Thoracic aorta endothelial cell (primary cell): ENCODE data around the gene C9orf85. TPM values are rescaled to one million over a fixed set of nuclear protein-coding genes. Genes with fewer than 3 reads are reported as not detected.

Source experiments
- small RNA-seq: library from RNA; depleted of rRNA; stranded (forward); fragments of <200 nt; gene quantifications from one replicate; pipeline ENCODE3, GENCODE V24; 2012
- total RNA-seq: library from RNA; depleted of rRNA; stranded (reverse); fragments of >200 nt; gene quantifications from 2 replicates; pipeline ENCODE4 v1.2.3, GENCODE V29; 2012

C9orf85 gene
- 14.1 and 16.0 TPM in 2 replicates for total RNA-seq

DNA sequence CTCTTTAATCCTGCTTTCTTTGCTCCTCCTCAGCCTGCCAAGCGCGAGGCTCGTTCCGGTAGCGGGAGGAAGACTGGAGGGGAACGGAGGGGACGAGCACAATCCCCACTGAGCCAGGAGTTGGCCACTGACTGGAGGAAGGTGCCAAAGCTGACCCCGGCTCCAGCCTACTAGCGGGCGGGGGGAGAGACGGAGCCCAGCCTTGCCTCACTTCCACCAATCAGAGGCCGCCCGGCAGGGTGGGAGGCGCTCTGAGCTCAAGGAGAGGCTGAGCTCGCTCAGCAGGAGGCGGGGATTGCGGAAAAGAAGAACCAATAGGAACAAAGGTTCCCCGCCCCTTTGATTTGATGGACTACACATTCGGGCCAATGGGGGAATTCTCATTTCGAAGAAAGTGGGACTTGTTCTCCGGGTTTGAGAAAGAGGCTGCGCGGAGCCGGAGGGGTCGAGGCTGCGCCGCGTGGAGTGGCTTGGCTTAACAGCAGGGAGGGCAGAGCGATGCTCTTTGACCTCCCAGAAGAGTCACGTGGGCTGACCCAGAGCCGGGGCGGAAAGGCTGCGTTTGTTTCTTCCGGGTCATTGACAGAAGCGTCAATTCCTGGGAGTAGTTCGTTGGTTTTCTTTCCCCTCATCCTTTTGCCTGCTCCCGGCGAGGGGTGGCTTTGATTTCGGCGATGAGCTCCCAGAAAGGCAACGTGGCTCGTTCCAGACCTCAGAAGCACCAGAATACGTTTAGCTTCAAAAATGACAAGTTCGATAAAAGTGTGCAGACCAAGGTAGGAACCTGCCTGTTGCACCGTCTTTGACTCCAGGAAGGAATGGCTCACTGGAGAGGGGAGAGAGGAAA lies at the start of gene C9orf85, which contains the start of gene ABHD17B:
C9orf85 (plus strand) TSS at position 579 of the 847 bp plus-strand sequence; CDS start at position 675, 96 bp downstream.
ABHD17B (minus strand) TSS at position 133 of the 847 bp plus-strand sequence. CDS start 36,113 bp downstream, outside the sequence.

Small RNA genes lying within 50 kb of the gene (small RNA-seq; reads per million reads assigned to genes)
- not detected for gene HSPB1P1
- not detected for gene RF00019

Other genes with a start within 250 kb of the C9orf85 start
- gene CEMIP2, start 143.1 kb upstream of the C9orf85 start, total RNA-seq: 55.4 and 75.9 TPM in 2 replicates
- gene ABHD17B, start 446 bp upstream of the C9orf85 start, total RNA-seq: 34.0 and 34.6 TPM in 2 replicates
- not detected in 2 replicates for gene C9orf57, start 149.0 kb downstream of the C9orf85 start, total RNA-seq
- gene GDA, start 237.8 kb downstream of the C9orf85 start, total RNA-seq: 0.07 TPM in 1 of 2 replicates, not detected in the other